H1 (cell line): ENCODE measurements around the gene ASTL. TPM values are rescaled to one million over a fixed set of nuclear protein-coding genes. Genes with fewer than 3 reads are reported as not detected.
A peak's percentile ranks its signal among the peaks of the same experiment; 100 is the strongest.

Experiments used
- CTCF ChIA-PET: fragments of 300-600 bp; sonication (Branson Sonifier 250); formaldehyde crosslinking; loops from one replicate; lab custom pipeline; 2021; ENCODE audit not compliant: partially characterized antibody; lab: Charles Lee
- POLR2A ChIA-PET: fragments of 300-600 bp; sonication (Branson Sonifier 250); formaldehyde crosslinking; loops from one replicate; lab custom pipeline; 2021; ENCODE audit warnings: inconsistent platforms; ENCODE audit not compliant: partially characterized antibody; lab: Charles Lee
- DNase-seq, 2 experiments: peaks; one replicate each; pipeline versions ENCODE4 v3.0.0 to v3.0.0-alpha.2; 2010 to 2022; ENCODE audit warnings: low spot score in 2 of 2, low read depth in 1 of 2, mixed read lengths in 1 of 2
- FAIRE-seq: peaks from 2 replicates; lab custom pipeline; 2011; peaks lifted over from hg19 to GRCh38; lab: Jason Lieb, UNC
- H2AFZ ChIP-seq: 2 replicates; pipeline ENCODE4 v1.8.1; 2012; ENCODE audit warnings: low read length, inconsistent platforms
- H2AK5ac ChIP-seq: 2 replicates; pipeline ENCODE4 v1.6.1; 2013; ENCODE audit warnings: low read depth, low read length
- H2BK120ac ChIP-seq: replicated peaks from 2 replicates; pipeline ENCODE3; 2013; ENCODE audit warnings: low read depth, low read length, inconsistent platforms
- H2BK12ac ChIP-seq: 2 replicates; pipeline ENCODE4 v1.6.1; 2013; ENCODE audit warnings: low read depth, low read length
- H2BK15ac ChIP-seq: 2 replicates; pipeline ENCODE4 v1.6.1; 2013; ENCODE audit warnings: low read length
- H2BK20ac ChIP-seq: 2 replicates; pipeline ENCODE4 v1.6.1; 2013; ENCODE audit warnings: low read length
- H2BK5ac ChIP-seq: 2 replicates; pipeline ENCODE4 v1.6.1; 2013; ENCODE audit warnings: low read depth, low read length
- H3K14ac ChIP-seq: 2 replicates; pipeline ENCODE4 v1.6.1; 2013; ENCODE audit warnings: inconsistent platforms; ENCODE audit not compliant: insufficient read length
- H3K18ac ChIP-seq: 2 replicates; pipeline ENCODE4 v1.6.1; 2013; ENCODE audit warnings: low read length; ENCODE audit errors: extremely low read depth
- H3K23ac ChIP-seq: 2 replicates; pipeline ENCODE4 v1.6.1; 2013; ENCODE audit warnings: inconsistent platforms; ENCODE audit not compliant: insufficient read length
- H3K23me2 ChIP-seq: 2 replicates; pipeline ENCODE4 v1.6.1; 2013; ENCODE audit warnings: low read depth, low read length
- H3K27ac ChIP-seq: 2 replicates; pipeline ENCODE4 v1.6.1; 2011; ENCODE audit warnings: low read depth, low read length, inconsistent platforms
- H3K27me3 ChIP-seq, 4 experiments: replicated peaks in 1 of 4; 1 replicate in 1 of 4; 2 replicates in 3 of 4; pipeline versions ENCODE4 v1.6.1 to v1.8.1; 2011 to 2013; ENCODE audit warnings: low read length in 3 of 4, mild to moderate bottlenecking in 3 of 4, inconsistent platforms in 2 of 4, mixed read lengths in 2 of 4, moderate library complexity in 1 of 4; ENCODE audit not compliant: control insufficient read depth in 3 of 4, insufficient read depth in 3 of 4; ENCODE audit errors: extremely low read depth in 1 of 4
- H3K36me3 ChIP-seq, 4 experiments: 2 replicates each; pipeline versions ENCODE4 v1.6.1 to v1.8.1; 2011 to 2013; ENCODE audit warnings: mild to moderate bottlenecking in 4 of 4, low read length in 3 of 4, moderate library complexity in 2 of 4, control low read depth in 1 of 4, inconsistent platforms in 1 of 4; ENCODE audit not compliant: insufficient read depth in 4 of 4, control insufficient read depth in 2 of 4
- H3K4ac ChIP-seq: replicated peaks from 2 replicates; pipeline ENCODE3; 2013; ENCODE audit warnings: low read length, low read depth, mixed read lengths, inconsistent platforms; ENCODE audit not compliant: insufficient read length
- H3K4me1 ChIP-seq, 4 experiments: replicated peaks in 1 of 4; 1 replicate in 1 of 4; 2 replicates in 3 of 4; pipeline versions ENCODE4 v1.6.1 to v1.8.1; 2011 to 2013; ENCODE audit warnings: low read length in 3 of 4, inconsistent platforms in 2 of 4, mixed read lengths in 1 of 4; ENCODE audit not compliant: insufficient read depth in 4 of 4, control insufficient read depth in 3 of 4
- H3K4me2 ChIP-seq, 2 experiments: 2 replicates each; pipeline versions ENCODE4 v1.6.1 to v1.8.1; 2011 to 2013; ENCODE audit warnings: low read depth in 2 of 2, low read length in 2 of 2, control low read depth in 1 of 2, inconsistent platforms in 1 of 2, mild to moderate bottlenecking in 1 of 2; ENCODE audit not compliant: insufficient read depth in 1 of 2
- H3K4me3 ChIP-seq, 4 experiments: fragments of 200-600, 300-600 bp in 1 of 4; sonication (generic), shearing (Covaris generic), sonication (Bioruptor Twin) in 1 of 4; 2 replicates each; pipeline versions ENCODE4 v1.5.1 to v1.8.1; 2011 to 2016; ENCODE audit warnings: low read length in 4 of 4, low read depth in 3 of 4, control low read depth in 2 of 4, inconsistent platforms in 2 of 4, mild to moderate bottlenecking in 2 of 4, mixed read lengths in 1 of 4, moderate library complexity in 1 of 4; ENCODE audit not compliant: insufficient read depth in 2 of 4; ENCODE audit errors: extremely low read depth in 1 of 4
- H3K56ac ChIP-seq: replicated peaks from 2 replicates; pipeline ENCODE3; 2013; ENCODE audit warnings: low read depth, mild to moderate bottlenecking, mixed read lengths, low read length, inconsistent platforms; ENCODE audit not compliant: insufficient read length
- H3K79me1 ChIP-seq: 2 replicates; pipeline ENCODE4 v1.6.1; 2013; ENCODE audit warnings: low read depth, low read length, control low read depth
- H3K79me2 ChIP-seq, 2 experiments: 2 replicates each; pipeline versions ENCODE4 v1.6.1 to v1.8.1; 2012 to 2013; ENCODE audit warnings: low read length in 2 of 2, mild to moderate bottlenecking in 2 of 2, inconsistent platforms in 1 of 2; ENCODE audit not compliant: insufficient read depth in 2 of 2, control insufficient read depth in 1 of 2
- H3K9ac ChIP-seq, 4 experiments: replicated peaks in 1 of 4; 1 replicate in 1 of 4; 2 replicates in 3 of 4; pipeline versions ENCODE4 v1.6.1 to v1.8.1; 2011 to 2013; ENCODE audit warnings: low read depth in 3 of 4, low read length in 3 of 4, control low read depth in 2 of 4, mild to moderate bottlenecking in 2 of 4, moderate library complexity in 2 of 4, inconsistent platforms in 1 of 4; ENCODE audit errors: extremely low read depth in 1 of 4
- H3K9me3 ChIP-seq, 2 experiments: 2 replicates each; pipeline versions ENCODE4 v1.6.1 to v1.8.1; 2012 to 2013; ENCODE audit warnings: mild to moderate bottlenecking in 2 of 2, moderate library complexity in 2 of 2, control low read depth in 1 of 2, inconsistent platforms in 1 of 2, low read depth in 1 of 2, low read length in 1 of 2, mixed read lengths in 1 of 2; ENCODE audit not compliant: insufficient read depth in 2 of 2
- H4K20me1 ChIP-seq, 2 experiments: replicated peaks in 1 of 2; 2 replicates each; pipeline versions ENCODE3 to v1.8.1; 2011 to 2013; ENCODE audit warnings: inconsistent platforms in 2 of 2, low read length in 2 of 2, mild to moderate bottlenecking in 1 of 2; ENCODE audit not compliant: insufficient read depth in 2 of 2, control insufficient read depth in 1 of 2
- H4K5ac ChIP-seq: 2 replicates; pipeline ENCODE4 v1.6.1; 2013; ENCODE audit warnings: low read length, low read depth, mixed read lengths, inconsistent platforms; ENCODE audit not compliant: insufficient read length
- H4K8ac ChIP-seq: 2 replicates; pipeline ENCODE4 v1.8.0; 2013; ENCODE audit warnings: mild to moderate bottlenecking, moderate library complexity, low read length, inconsistent platforms; ENCODE audit not compliant: insufficient read depth; ENCODE audit errors: extremely low read depth
- H4K91ac ChIP-seq: replicated peaks from 2 replicates; pipeline ENCODE3; 2013; ENCODE audit warnings: low read length, mixed read lengths, inconsistent platforms; ENCODE audit not compliant: insufficient read length
- SRF ChIP-seq: IDR thresholded peaks from 2 replicates; pipeline ENCODE4 v1.6.1; 2011; ENCODE audit warnings: mild to moderate bottlenecking, low read depth, low read length, moderate library complexity
- WGBS, 2 experiments: shearing (Covaris generic) in 1 of 2; methylation state at CpG; one replicate each; pipeline versions ENCODE4 v1.1.6 to v1.1.7; 2013 to 2015; ENCODE audit warnings: low lambda C conversion rate in 2 of 2, mixed read lengths in 2 of 2, inconsistent platforms in 1 of 2, low coverage in 1 of 2, missing lambda C conversion rate in 1 of 2; ENCODE audit not compliant: insufficient replicate concordance in 2 of 2, insufficient coverage in 1 of 2, insufficient read length in 1 of 2; ENCODE audit errors: extremely low coverage in 1 of 2, missing lambda C conversion rate in 1 of 2; 5-methylcytosine and 5-hydroxymethylcytosine counted together
- polyA plus RNA-seq, 7 experiments: library from polyadenylated mRNA; depleted of rRNA in 3 of 7; stranded (reverse) in 5 of 7; unstranded in 2 of 7; fragments of >200 nt in 5 of 7; fragments of 200-250 nt in 2 of 7; gene quantifications; 1 replicate in 5 of 7; 2 replicates in 1 of 7; 4 replicates in 1 of 7; pipeline versions ENCODE4 v1.2.1 to v1.2.3, GENCODE V29; 2011 to 2013; ENCODE audit warnings: missing spikeins in 2 of 7, mixed read lengths in 2 of 7
- total RNA-seq: library from RNA; stranded (reverse); fragmentation: NEBNext Ultra II Directional; extraction: Animal tissue kit (Norgen Biotek cat#: 25700); gene quantifications from 2 replicates; pipeline ENCODE4 v1.2.1, GENCODE V29; 2021

Gene ASTL
- total and polyA plus RNA-seq, 2 of the 8 experiments (the other 6 are each of a cell fraction or from before 2014, with no cell fraction given) = 0.60 to 1.4 TPM

- Histone ChIP-seq H2BK12ac (peak overlapping the region; percentile 87; the same call in 1 of the 2 replicates), H3K23ac (no peak overlapping the region), H3K79me2 (no peaks in the 10 kb centered on the region), H3K4me2 (no peak overlapping the region), H2AFZ (no peak overlapping the region), H3K4me3 (no peak overlapping the region), H2AK5ac (0 out of 2 replicates have a peak overlapping the region, but pooled peaks have one; percentile 82), H3K18ac (peak overlapping the region; percentile 71), H3K36me3 (no peaks in the 10 kb centered on the region), H4K91ac (peak overlapping the region; percentile 94), H2BK120ac (peak overlapping the region; percentile 47), H3K79me1 (no peaks in the 10 kb centered on the region), H2BK15ac (peak overlapping the region; percentile 92; the same call in 1 of the 2 replicates), H3K14ac (no peak overlapping the region), H3K9me3 (no peaks in the 10 kb centered on the region), H4K8ac (no peak overlapping the region), H3K23me2 (peaks cover 2% of the 10 kb centered on the region; the same call in 1 of the 2 replicates), H3K9ac (no peak overlapping the region), H4K5ac (peak overlapping the region; percentile 40), H2BK5ac (peak overlapping the region; percentile 68), H3K27ac (no peak overlapping the region), H4K20me1 (no peaks in the 10 kb centered on the region), H3K27me3 (no peaks in the 10 kb centered on the region; a peak in 1 of 7 replicates), H3K4ac (peak overlapping the region; percentile 57), H3K56ac (no peak overlapping the region), H3K4me1 (peaks cover 0 to 28% (median 12%) of the 10 kb centered on the region in 4 experiments; a peak in 6 of 7 replicates), H2BK20ac (no peak overlapping the region)
- DNase-seq (no peak), FAIRE-seq (no peak)
- POLR2A ChIA-PET = interaction anchor here (1.1 to 1.5 kb wide), 3 partner anchors 15 to 55 kb away, joined by 3 to 4 read pairs (median 4); partner anchors contain the start of gene ASTL
- CTCF ChIA-PET = interaction anchor here (1.7 to 10.1 kb wide), 3 partner anchors 10 to 21 kb away, joined by 7 to 98 read pairs (median 47); partner anchors contain the start of gene ASTL
- WGBS, 2 experiments = 94% methylated on average over 7 of the region's 7 CpGs; no CpG with 5 or more reads in 1 of the 2 experiments
- TF ChIP-seq SRF = no peak
Observed at GRCh38 chr2:96153291-96153713, 15.0 kb upstream of the ASTL start.
